DMS114 treated with DMSO at 0.1 percent for 48 hours (cell line): Measurements from ENCODE around the gene SMIM10L2A.
"Not testable (repeated sequence)": the region's sequence is repeated elsewhere in the genome, so short reads cannot be mapped to it uniquely, and the experiment has no call there.

Source experiments
- DNase-seq: peaks from one replicate; lab custom pipeline; 2025; ENCODE audit not compliant: unreplicated experiment; lab: John Stamatoyannopoulos, UW

The SMIM10L2A gene

GRCh38 chrX:135449637-135450550 is 28.1 kb downstream of the SMIM10L2A start:
- no peak for DNase-seq

DNA sequence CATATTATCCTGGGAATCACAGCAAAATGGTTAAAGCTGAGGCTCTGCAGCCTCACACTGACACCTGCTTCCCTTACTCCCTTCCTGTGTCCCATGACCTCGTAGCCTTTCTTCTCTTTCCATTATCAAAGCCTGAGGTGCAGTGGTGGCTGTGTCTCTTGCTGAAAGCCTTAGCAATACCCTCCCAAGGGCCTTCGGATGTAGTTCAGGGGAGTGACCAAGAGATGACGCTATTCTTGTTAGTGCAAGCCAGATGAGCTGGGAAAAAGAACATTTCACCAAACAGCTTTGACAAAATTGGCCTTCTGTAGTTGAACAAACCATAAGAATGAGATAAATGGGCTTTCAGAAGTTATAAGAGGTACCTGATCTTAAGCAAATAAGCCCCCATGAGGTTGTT is 31.6 kb downstream of the SMIM10L2A start:
- no peak for DNase-seq

- no peak for DNase-seq
Measured at GRCh38 chrX:135454816-135455215, 33.1 kb downstream of the SMIM10L2A start.

DNA sequence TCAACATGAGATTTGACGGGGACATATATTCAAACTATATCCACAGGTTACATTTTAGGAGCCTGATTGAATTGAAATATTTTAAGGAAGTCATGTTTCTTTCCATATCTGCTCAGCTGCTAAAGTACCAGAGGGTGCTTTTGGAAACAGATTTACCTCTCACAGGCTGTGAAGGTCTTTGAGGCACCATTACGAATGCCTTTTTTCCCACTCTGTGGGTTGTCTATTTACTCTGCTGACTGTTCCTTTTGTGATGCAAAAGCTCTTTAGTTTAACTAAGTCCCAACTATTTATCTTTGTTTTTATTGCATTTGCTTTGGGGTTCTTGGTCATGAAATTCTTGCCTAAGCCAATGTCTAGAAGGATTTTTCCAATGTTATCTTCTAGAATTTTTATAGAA is 40.0 kb downstream of the SMIM10L2A start:
- DNase-seq, result not testable (repeated sequence)

GRCh38 chrX:135463937-135464336 is 42.2 kb downstream of the SMIM10L2A start:
- no peak for DNase-seq

GRCh38 chrX:135476378-135476777 is 54.6 kb downstream of the SMIM10L2A start:
- no peak for DNase-seq

GRCh38 chrX:135477576-135477975 is 55.8 kb downstream of the SMIM10L2A start:
- no peak for DNase-seq
